ENCODE measurements around the gene POU2F3. TPM values are rescaled to one million over a fixed set of nuclear protein-coding genes. Genes with fewer than 3 reads are reported as not detected.

Gene POU2F3
- total and polyA plus RNA-seq, 11 donors, result 0.15 TPM; not detected in 10

DNA sequence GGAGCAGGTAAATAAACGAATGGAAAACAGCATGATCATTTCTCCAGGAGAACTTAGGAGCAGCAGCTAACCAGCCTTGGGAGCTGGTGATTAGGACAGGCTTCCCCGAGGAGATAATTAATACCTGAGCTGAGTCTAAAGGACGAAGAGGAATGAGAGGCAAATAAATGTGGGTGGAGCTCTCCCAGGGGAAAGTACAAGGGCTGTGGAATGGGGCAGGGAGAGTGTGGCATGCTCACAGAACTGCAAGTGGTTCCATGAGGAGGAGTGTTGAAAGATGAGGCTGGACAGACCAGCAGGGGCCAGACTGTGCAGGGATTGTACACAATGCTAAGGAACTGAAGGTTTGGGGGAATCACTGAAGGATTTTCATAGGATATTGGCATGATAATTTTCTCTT lies 70.9 kb downstream of the POU2F3 start:
- H3K9me3 ChIP-seq, result no peaks in the 10 kb centered on the region
- intact Hi-C loops (cut with DNase I), result loop anchor here in 1 of 10 donors (10.0 kb wide), 1 partner anchor 374 kb away; no protein-coding TSS in a partner anchor
- no peak overlapping the region for H3K27ac ChIP-seq
- H3K27me3 ChIP-seq, result no peaks in the 10 kb centered on the region
- H3K36me3 ChIP-seq, result no peaks in the 10 kb centered on the region
- WGBS, 4 donors, result 70 to 78% (median 75%) methylated on average over 3 of the region's 3 CpGs
- no peak for TF ChIP-seq POLR2A (IDR thresholded peaks at IDR 0.05)
- TF ChIP-seq, protein P1, sequence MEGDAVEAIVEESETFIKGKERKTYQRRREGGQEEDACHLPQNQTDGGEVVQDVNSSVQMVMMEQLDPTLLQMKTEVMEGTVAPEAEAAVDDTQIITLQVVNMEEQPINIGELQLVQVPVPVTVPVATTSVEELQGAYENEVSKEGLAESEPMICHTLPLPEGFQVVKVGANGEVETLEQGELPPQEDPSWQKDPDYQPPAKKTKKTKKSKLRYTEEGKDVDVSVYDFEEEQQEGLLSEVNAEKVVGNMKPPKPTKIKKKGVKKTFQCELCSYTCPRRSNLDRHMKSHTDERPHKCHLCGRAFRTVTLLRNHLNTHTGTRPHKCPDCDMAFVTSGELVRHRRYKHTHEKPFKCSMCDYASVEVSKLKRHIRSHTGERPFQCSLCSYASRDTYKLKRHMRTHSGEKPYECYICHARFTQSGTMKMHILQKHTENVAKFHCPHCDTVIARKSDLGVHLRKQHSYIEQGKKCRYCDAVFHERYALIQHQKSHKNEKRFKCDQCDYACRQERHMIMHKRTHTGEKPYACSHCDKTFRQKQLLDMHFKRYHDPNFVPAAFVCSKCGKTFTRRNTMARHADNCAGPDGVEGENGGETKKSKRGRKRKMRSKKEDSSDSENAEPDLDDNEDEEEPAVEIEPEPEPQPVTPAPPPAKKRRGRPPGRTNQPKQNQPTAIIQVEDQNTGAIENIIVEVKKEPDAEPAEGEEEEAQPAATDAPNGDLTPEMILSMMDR (IDR thresholded peaks at IDR 0.05), result no peak
- DNase-seq, result no peak
- peaks cover 0 to 12% (median 6%) of the 10 kb centered on the region in 12 donors for H3K4me1 ChIP-seq
- ATAC-seq, result no peak
- H3K4me3 ChIP-seq, result no peak overlapping the region

DNA sequence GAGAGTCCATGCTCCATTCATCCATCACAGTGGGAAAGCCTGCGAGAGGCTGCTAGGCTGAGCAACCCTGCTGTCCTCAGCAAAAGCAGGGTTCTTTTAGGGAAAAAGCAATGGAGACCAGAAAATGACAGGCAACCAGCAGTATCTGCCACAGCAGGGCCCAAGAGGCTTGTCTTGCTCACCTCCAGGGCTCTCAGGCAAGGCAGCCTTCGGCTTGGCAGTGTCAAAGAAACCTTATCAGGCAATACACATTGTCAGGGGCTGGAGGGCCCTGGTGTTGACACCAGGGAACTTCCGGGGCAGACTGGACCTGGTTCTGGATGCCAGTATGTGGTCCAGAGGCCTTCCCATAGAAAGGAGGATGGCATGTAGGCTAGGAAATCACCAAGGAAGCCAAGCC lies 74.9 kb downstream of the POU2F3 start:
- DNase-seq, result no peak
- 55 to 81% (median 58%) methylated on average over 3 of the region's 3 CpGs for WGBS, 4 donors
- intact Hi-C loops (cut with DNase I), result loop anchor here in 1 of 10 donors (10.0 kb wide), 1 partner anchor 370 kb away; no protein-coding TSS in a partner anchor
- ATAC-seq, result peak in 1 of 4 donors; percentile 6
- Histone ChIP-seq H3K4me3 (no peak overlapping the region), H3K36me3 (no peaks in the 10 kb centered on the region), H3K27ac (peak overlapping the region in 4 of 12 donors; percentile 3 to 39 (median 20)), H3K4me1 (peaks cover 0 to 33% (median 16%) of the 10 kb centered on the region in 12 donors), H3K9me3 (no peaks in the 10 kb centered on the region), H3K27me3 (peaks cover 0 to 3% (median 0%) of the 10 kb centered on the region in 9 donors)
- TF ChIP-seq, protein P1 (IDR thresholded peaks at IDR 0.05), result no peak
- no peak for TF ChIP-seq POLR2A (IDR thresholded peaks at IDR 0.05)

DNA sequence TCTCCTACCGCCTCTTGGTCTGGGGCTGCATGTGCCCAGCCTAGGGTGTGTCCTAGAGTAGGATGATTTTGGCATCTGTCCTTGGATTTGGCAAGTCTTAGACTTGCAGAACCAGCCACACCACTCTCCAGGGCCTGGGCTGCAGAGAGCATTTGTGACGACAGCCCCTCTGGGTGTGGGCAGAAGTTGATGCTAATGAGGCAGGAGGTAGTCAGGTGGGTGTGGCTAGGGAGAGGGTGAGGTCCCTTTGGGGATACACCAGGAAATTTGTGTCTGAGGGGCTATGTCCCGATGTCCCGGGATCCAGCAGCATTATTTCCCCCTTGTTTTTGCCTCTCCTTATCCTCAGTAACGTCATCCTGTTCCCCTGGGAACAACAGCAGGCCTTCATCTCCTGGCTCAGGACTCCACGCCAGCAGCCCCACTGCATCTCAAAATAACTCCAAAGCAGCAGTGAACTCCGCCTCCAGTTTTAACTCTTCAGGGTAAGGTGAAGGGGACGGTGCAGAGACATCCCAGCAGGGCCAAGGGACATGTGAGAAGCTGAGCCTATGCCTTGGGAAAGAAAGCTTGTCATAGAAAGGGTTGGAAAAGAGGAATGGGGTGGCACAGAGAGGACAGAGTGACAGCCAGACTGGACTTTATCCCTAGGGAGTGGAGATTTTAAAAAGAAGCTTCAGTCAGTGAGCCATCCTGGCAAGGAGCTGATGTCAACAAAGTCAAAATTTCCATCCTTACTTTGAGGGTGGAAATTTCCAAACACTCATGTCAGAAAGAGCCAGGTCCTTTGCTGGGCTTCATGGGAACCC lies 77.1 kb downstream of the POU2F3 start:
- H3K4me1 ChIP-seq, result peaks cover 0 to 33% (median 16%) of the 10 kb centered on the region in 12 donors
- peak; percentile 69 to 83 (median 75) for DNase-seq
- TF ChIP-seq POLR2A (IDR thresholded peaks at IDR 0.05), result no peak
- TF ChIP-seq, protein P1 (IDR thresholded peaks at IDR 0.05), result no peak
- H3K27me3 ChIP-seq, result peaks cover 0 to 3% (median 0%) of the 10 kb centered on the region in 9 donors
- H3K9me3 ChIP-seq, result no peaks in the 10 kb centered on the region
- peak; percentile 68 to 89 (median 84) for ATAC-seq
- intact Hi-C loops (cut with DNase I), result loop anchor here in 1 of 10 donors (10.0 kb wide), 1 partner anchor 368 kb away; no protein-coding TSS in a partner anchor
- peak overlapping the region in 11 of 12 donors; percentile 21 to 69 (median 61) for H3K27ac ChIP-seq
- 10 to 17% (median 13%) methylated on average over 8 of the region's 8 CpGs for WGBS, 4 donors
- H3K36me3 ChIP-seq, result no peaks in the 10 kb centered on the region
- H3K4me3 ChIP-seq, result no peak overlapping the region

Measured in heart left ventricle (tissue), 16 donors.